ENCODE results near the gene DNAH10. TPM values are rescaled to one million over a fixed set of nuclear protein-coding genes. Genes with fewer than 3 reads are reported as not detected.

Gene DNAH10
- total RNA-seq, 1 donor from 2014 or later = 0.16 TPM

DNA sequence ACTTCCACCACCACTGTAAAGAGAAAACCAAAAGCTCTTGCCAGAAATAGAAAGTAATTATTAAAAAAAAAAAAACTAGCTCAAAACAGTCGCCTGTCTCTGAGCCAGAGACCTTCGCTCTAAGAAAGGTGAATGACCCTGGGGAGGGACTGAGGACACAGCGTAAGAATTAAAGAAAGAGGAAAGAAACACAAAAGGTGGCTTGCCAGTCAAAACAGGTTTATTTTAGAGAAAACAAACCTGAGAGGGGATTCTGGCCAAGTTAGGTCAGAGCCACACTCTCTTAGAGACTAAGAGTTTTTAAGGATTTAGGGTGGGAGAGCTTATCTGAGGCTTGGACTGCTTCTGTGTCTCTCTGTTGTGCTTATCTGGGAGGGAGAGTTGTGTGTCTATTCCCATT is 66.0 kb downstream of the DNAH10 start:
- Mint-ChIP-seq H3K4me3 (ENCODE audit: unreplicated experiment) (no peak overlapping the region), H3K27ac (ENCODE audit: unreplicated experiment) (no peak overlapping the region)
- no peak for TF ChIP-seq CTCF (IDR thresholded peaks at IDR 0.05)

DNA sequence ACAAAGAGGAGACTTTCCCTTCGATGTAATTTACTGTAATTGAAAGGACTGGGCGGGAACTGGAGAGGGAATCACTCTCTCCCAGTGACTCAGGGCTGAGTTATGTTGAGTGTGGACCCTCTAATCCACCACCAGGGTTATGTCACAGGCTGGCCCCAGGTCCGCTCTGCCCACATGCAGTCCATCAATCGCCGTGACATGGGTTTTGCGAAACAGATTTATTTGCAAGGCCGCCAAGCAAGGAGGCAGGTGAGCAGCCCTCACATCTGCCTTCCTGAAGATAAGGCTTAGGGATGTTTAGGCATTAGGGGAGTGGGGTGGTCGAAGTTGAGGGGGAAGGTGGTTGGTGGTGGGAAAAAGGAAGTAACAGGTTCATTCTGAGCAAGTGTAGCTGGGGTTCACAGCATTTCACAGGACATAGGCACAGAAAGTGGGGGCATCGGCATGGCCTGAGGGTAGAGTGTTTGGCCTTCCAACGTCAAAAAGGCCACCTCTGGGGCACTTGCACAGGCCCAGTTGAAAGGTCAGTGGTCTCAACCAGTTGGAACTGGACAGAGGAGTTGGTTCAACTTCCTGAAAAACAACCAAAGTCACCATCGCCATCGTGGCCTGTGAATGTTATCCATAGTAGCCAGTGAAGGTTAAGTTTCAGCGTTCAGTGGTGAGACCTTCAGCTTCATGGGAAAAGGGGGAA is 66.9 kb downstream of the DNAH10 start:
- Mint-ChIP-seq H3K36me3 (ENCODE audit: unreplicated experiment) (no peaks in the 10 kb centered on the region), H3K27me3 (ENCODE audit: unreplicated experiment) (peaks cover 26% of the 10 kb centered on the region), H3K27ac (ENCODE audit: unreplicated experiment) (no peak overlapping the region), H3K9me3 (ENCODE audit: unreplicated experiment) (peaks cover 19% of the 10 kb centered on the region), H3K4me1 (ENCODE audit: unreplicated experiment) (no peaks in the 10 kb centered on the region), H3K4me3 (ENCODE audit: unreplicated experiment) (no peak overlapping the region)
- peak; percentile 46 for DNase-seq (ENCODE audit: extremely low spot score, unreplicated experiment)
- TF ChIP-seq CTCF (IDR thresholded peaks at IDR 0.05) = no peak

More for the DNA sequence above, 66.0 kb downstream of the DNAH10 start:
- no peak for DNase-seq (ENCODE audit: extremely low spot score, unreplicated experiment)
- Mint-ChIP-seq H3K27me3 (ENCODE audit: unreplicated experiment) (peaks cover 32% of the 10 kb centered on the region), H3K36me3 (ENCODE audit: unreplicated experiment) (no peaks in the 10 kb centered on the region), H3K9me3 (ENCODE audit: unreplicated experiment) (peaks cover 10% of the 10 kb centered on the region), H3K4me1 (ENCODE audit: unreplicated experiment) (no peaks in the 10 kb centered on the region)

DNA sequence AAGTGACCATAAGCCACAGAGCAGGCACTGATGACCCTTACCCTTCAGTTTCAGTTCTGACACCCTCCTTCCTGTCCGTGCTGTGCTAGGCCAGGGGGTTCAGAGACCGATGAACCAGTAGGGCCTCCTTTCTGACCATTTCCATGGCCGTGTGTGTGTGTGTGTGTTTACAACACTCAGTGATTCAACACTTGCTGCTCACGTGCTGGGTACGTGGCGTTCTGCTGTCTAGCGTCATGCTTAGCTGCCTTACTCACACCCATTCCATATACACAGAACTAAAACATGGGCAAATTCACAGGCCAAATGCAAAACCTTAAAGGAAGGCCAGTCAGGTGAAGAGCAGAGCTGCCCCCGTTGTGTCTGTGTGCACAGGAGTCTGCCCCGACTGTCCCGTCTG is 67.5 kb downstream of the DNAH10 start:
- H3K27ac Mint-ChIP-seq (ENCODE audit: unreplicated experiment) = no peak overlapping the region
- peaks cover 20% of the 10 kb centered on the region for H3K9me3 Mint-ChIP-seq (ENCODE audit: unreplicated experiment)
- no peak for DNase-seq (ENCODE audit: extremely low spot score, unreplicated experiment)
- no peak for TF ChIP-seq CTCF (IDR thresholded peaks at IDR 0.05)
- no peak overlapping the region for H3K4me3 Mint-ChIP-seq (ENCODE audit: unreplicated experiment)
- peaks cover 24% of the 10 kb centered on the region for H3K27me3 Mint-ChIP-seq (ENCODE audit: unreplicated experiment)
- no peaks in the 10 kb centered on the region for H3K36me3 Mint-ChIP-seq (ENCODE audit: unreplicated experiment)
- no peaks in the 10 kb centered on the region for H3K4me1 Mint-ChIP-seq (ENCODE audit: unreplicated experiment)

DNA sequence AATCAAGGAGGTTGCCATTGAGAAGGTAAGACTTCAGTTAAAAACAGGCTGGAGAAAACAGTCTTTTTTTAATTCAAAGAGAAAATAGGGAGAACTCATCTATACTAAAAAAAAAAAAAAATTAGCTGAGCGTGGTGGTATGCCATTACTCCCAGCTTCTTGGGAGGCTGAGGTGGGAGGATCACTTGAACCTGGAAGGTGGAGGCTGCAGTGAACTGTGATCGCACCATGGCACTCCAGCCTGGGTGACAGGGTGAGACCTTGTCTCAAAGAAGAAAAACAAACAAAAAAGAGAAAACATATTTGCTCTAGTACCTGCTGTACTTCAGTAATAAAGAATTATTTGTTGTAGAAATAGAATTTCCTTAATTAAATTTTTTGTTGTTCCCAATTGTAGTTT is 68.6 kb downstream of the DNAH10 start:
- no peak for TF ChIP-seq CTCF (IDR thresholded peaks at IDR 0.05)
- Mint-ChIP-seq H3K4me3 (ENCODE audit: unreplicated experiment) (no peak overlapping the region), H3K4me1 (ENCODE audit: unreplicated experiment) (no peaks in the 10 kb centered on the region), H3K9me3 (ENCODE audit: unreplicated experiment) (peaks cover 27% of the 10 kb centered on the region), H3K27me3 (ENCODE audit: unreplicated experiment) (peaks cover 20% of the 10 kb centered on the region), H3K36me3 (ENCODE audit: unreplicated experiment) (no peaks in the 10 kb centered on the region), H3K27ac (ENCODE audit: unreplicated experiment) (no peak overlapping the region)
- no peak for DNase-seq (ENCODE audit: extremely low spot score, unreplicated experiment)

DNA sequence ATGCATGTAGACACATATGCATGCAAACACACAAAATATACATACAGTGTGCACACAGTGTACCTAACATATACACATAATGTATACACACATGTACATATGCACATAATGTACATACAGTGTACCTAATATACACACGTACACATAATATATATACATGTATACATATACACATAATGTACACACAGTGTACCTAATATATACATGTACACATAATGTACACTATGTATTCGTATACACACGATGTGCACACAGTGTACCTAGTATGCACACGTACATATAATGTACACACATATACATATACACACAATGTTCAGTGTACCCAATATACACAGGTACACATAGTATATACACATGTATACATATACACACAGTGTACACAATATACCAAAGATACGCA is 70.0 kb downstream of the DNAH10 start:
- no peaks in the 10 kb centered on the region for H3K36me3 Mint-ChIP-seq (ENCODE audit: unreplicated experiment)
- H3K27ac Mint-ChIP-seq (ENCODE audit: unreplicated experiment) = no peak overlapping the region
- no peak for DNase-seq (ENCODE audit: extremely low spot score, unreplicated experiment)
- H3K27me3 Mint-ChIP-seq (ENCODE audit: unreplicated experiment) = peaks cover 16% of the 10 kb centered on the region
- H3K9me3 Mint-ChIP-seq (ENCODE audit: unreplicated experiment) = peaks cover 27% of the 10 kb centered on the region
- H3K4me1 Mint-ChIP-seq (ENCODE audit: unreplicated experiment) = no peaks in the 10 kb centered on the region
- no peak for TF ChIP-seq CTCF (IDR thresholded peaks at IDR 0.05)
- no peak overlapping the region for H3K4me3 Mint-ChIP-seq (ENCODE audit: unreplicated experiment)

Data from osteocyte (in vitro differentiated cells).